ENCODE data around the gene RAB22A. TPM values are rescaled to one million over a fixed set of nuclear protein-coding genes. Genes with fewer than 3 reads are reported as not detected.

RAB22A gene
- total RNA-seq, 4 donors from 2014 or later, result 4.2 to 25.9 (median 20.7) TPM

- intact Hi-C loops (cut with DNase I; ENCODE audit: low total_unique reads), result no loop called here
- H3K4me3 ChIP-seq, result no peak overlapping the region
- H3K27me3 ChIP-seq, result no peaks in the 10 kb centered on the region
- in situ Hi-C loops (cut with MboI; ENCODE audit: low pct_ligation_motif_present in 1 of 4, low pct_unique_long_range_greater_than_20kb in 1 of 4, low sequenced_read_pairs in 3 of 4), result no loop called here
- H3K36me3 ChIP-seq, result no peaks in the 10 kb centered on the region
- WGBS, 2 donors (ENCODE audit: low coverage in 1 of 2), result 80 to 90% methylated on average over 3 to 7 of the region's 7 CpGs
- H3K27ac ChIP-seq, result no peak overlapping the region
- no peaks in the 10 kb centered on the region for H3K9me3 ChIP-seq
- H3K4me1 ChIP-seq, result peaks cover 0 to 34% (median 5%) of the 10 kb centered on the region in 4 donors
- no peak for TF ChIP-seq POLR2A (IDR thresholded peaks at IDR 0.05)
- no peak for TF ChIP-seq POLR2AphosphoS5 (IDR thresholded peaks at IDR 0.05)
- no peak for TF ChIP-seq CTCF (IDR thresholded peaks at IDR 0.05)
- TF ChIP-seq EP300 (IDR thresholded peaks at IDR 0.05; ENCODE audit: low read depth), result no peak
- DNase-seq, result no peak
Observed at GRCh38 chr20:58328836-58329235, 19.3 kb downstream of the RAB22A start.

- peaks cover 0 to 34% (median 5%) of the 10 kb centered on the region in 4 donors for H3K4me1 ChIP-seq
- in situ Hi-C loops (cut with MboI; ENCODE audit: low pct_ligation_motif_present in 1 of 4, low pct_unique_long_range_greater_than_20kb in 1 of 4, low sequenced_read_pairs in 3 of 4) (no loop called here), intact Hi-C loops (cut with DNase I; ENCODE audit: low total_unique reads) (no loop called here)
- no peak for DNase-seq
- no peak overlapping the region for H3K4me3 ChIP-seq
- no peak overlapping the region for H3K27ac ChIP-seq
- no peak for TF ChIP-seq CTCF (IDR thresholded peaks at IDR 0.05)
- no peak for TF ChIP-seq POLR2A (IDR thresholded peaks at IDR 0.05)
- no peak for TF ChIP-seq POLR2AphosphoS5 (IDR thresholded peaks at IDR 0.05)
- TF ChIP-seq EP300 (IDR thresholded peaks at IDR 0.05; ENCODE audit: low read depth), result no peak
- no peaks in the 10 kb centered on the region for H3K36me3 ChIP-seq
- no peaks in the 10 kb centered on the region for H3K9me3 ChIP-seq
- no peaks in the 10 kb centered on the region for H3K27me3 ChIP-seq
Observed at GRCh38 chr20:58329711-58330110, 20.2 kb downstream of the RAB22A start.

GRCh38 chr20:58330249-58330648 lies 20.7 kb downstream of the RAB22A start:
- Histone ChIP-seq H3K4me3 (no peak overlapping the region), H3K36me3 (no peaks in the 10 kb centered on the region), H3K27me3 (no peaks in the 10 kb centered on the region), H3K27ac (no peak overlapping the region), H3K9me3 (no peaks in the 10 kb centered on the region), H3K4me1 (peaks cover 0 to 32% (median 5%) of the 10 kb centered on the region in 4 donors)
- DNase-seq, result no peak
- in situ Hi-C loops (cut with MboI; ENCODE audit: low pct_ligation_motif_present in 1 of 4, low pct_unique_long_range_greater_than_20kb in 1 of 4, low sequenced_read_pairs in 3 of 4) (no loop called here), intact Hi-C loops (cut with DNase I; ENCODE audit: low total_unique reads) (no loop called here)
- 63 to 80% methylated on average over 3 of the region's 3 CpGs for WGBS, 2 donors (ENCODE audit: low coverage in 1 of 2)
- TF ChIP-seq POLR2AphosphoS5 (IDR thresholded peaks at IDR 0.05) (no peak), EP300 (IDR thresholded peaks at IDR 0.05; ENCODE audit: low read depth) (no peak), CTCF (IDR thresholded peaks at IDR 0.05) (no peak), POLR2A (IDR thresholded peaks at IDR 0.05) (no peak)

- DNase-seq, result no peak
Observed at GRCh38 chr20:58330687-58331086, 21.2 kb downstream of the RAB22A start.

More at GRCh38 chr20:58330687-58331086, 21.2 kb downstream of the RAB22A start:
- in situ Hi-C loops (cut with MboI; ENCODE audit: low pct_ligation_motif_present in 1 of 4, low pct_unique_long_range_greater_than_20kb in 1 of 4, low sequenced_read_pairs in 3 of 4), result no loop called here
- Histone ChIP-seq H3K4me3 (no peak overlapping the region), H3K27ac (no peak overlapping the region), H3K27me3 (no peaks in the 10 kb centered on the region), H3K9me3 (no peaks in the 10 kb centered on the region), H3K36me3 (no peaks in the 10 kb centered on the region), H3K4me1 (peaks cover 0 to 28% (median 5%) of the 10 kb centered on the region in 4 donors)
- TF ChIP-seq POLR2AphosphoS5 (IDR thresholded peaks at IDR 0.05) (no peak), EP300 (IDR thresholded peaks at IDR 0.05; ENCODE audit: low read depth) (no peak), CTCF (IDR thresholded peaks at IDR 0.05) (no peak), POLR2A (IDR thresholded peaks at IDR 0.05) (no peak)
- intact Hi-C loops (cut with DNase I; ENCODE audit: low total_unique reads), result no loop called here
- WGBS, 2 donors (ENCODE audit: low coverage in 1 of 2), result 77% methylated on average over 1 of the region's 1 CpG; no CpG with 5 or more reads in 1 of the 2 donors
